HL-60 (cell line): ENCODE results near the gene EDIL3.

Source experiments
- CTCF ChIP-seq: IDR thresholded peaks from one replicate; pipeline ENCODE4 v1.5.1; 2011; ENCODE audit warnings: low read length, control low read depth, inconsistent platforms; ENCODE audit not compliant: insufficient read depth
- POLR2AphosphoS5 ChIP-seq: IDR thresholded peaks from 2 replicates; pipeline ENCODE4 v1.6.1; 2012; ENCODE audit warnings: low read depth

DNA sequence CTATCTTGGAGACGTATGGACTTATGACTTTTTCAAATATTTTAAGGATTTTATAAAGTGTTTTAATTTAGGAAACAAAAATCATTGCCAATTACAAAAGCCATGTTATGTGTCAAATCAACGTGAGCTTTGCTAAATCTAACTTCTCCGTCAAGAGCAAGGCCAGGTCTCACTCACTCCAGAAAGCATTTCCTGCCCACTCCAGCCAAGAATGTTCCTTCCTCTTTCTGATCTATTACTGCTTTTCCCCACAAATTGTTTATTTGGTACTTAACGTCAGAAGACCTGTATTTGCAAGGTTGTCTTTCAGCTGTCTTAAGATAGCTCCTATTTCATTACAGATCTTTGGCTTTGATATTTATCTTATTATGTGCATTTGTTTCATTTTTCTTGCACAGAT is 470.5 kb downstream of the EDIL3 start:
- TF ChIP-seq POLR2AphosphoS5: no peak
- TF ChIP-seq CTCF: no peak
